OCI-LY1 (cell line): ENCODE measurements around the gene ELMOD2.

Source experiments
- H2AFZ ChIP-seq: fragments of 200-600 bp; sonication (generic), shearing (Covaris generic); 2 replicates; pipeline ENCODE4 v1.6.0; 2014; ENCODE audit warnings: antibody characterized with exemption, mild to moderate bottlenecking, low read length
- H3F3A ChIP-seq: fragments of 200-600 bp; sonication (generic), shearing (Covaris generic); 2 replicates; pipeline ENCODE4 v1.6.0; 2014; ENCODE audit warnings: mild to moderate bottlenecking, antibody characterized with exemption, low read length, moderate library complexity; ENCODE audit not compliant: insufficient read depth
- H3K27ac ChIP-seq: fragments of 200-600 bp; sonication (generic); 2 replicates; pipeline ENCODE4 v1.5.1; 2014; ENCODE audit warnings: low read length, mixed run types, mild to moderate bottlenecking, low read depth; ENCODE audit not compliant: poor library complexity, severe bottlenecking
- H3K27me3 ChIP-seq: fragments of 200-600 bp; sonication (generic); 2 replicates; pipeline ENCODE4 v1.6.0; 2014; ENCODE audit warnings: antibody characterized with exemption, mild to moderate bottlenecking, low read length, moderate library complexity; ENCODE audit not compliant: insufficient read depth
- H3K36me3 ChIP-seq: fragments of 200-600 bp; sonication (generic); 2 replicates; pipeline ENCODE4 v1.6.1; 2014; ENCODE audit warnings: mild to moderate bottlenecking, antibody characterized with exemption, low read length, moderate library complexity, mixed read lengths; ENCODE audit not compliant: insufficient read depth
- H3K4me1 ChIP-seq: fragments of 200-600 bp; sonication (generic); 2 replicates; pipeline ENCODE4 v1.5.1; 2014; ENCODE audit warnings: mild to moderate bottlenecking, low read length, moderate library complexity; ENCODE audit not compliant: insufficient read depth, severe bottlenecking
- H3K4me2 ChIP-seq: fragments of 200-600 bp; sonication (generic), shearing (Covaris generic); 2 replicates; pipeline ENCODE4 v1.6.1; 2014; ENCODE audit warnings: low read length
- H3K4me3 ChIP-seq: fragments of 200-600 bp; sonication (generic); 2 replicates; pipeline ENCODE4 v1.5.1; 2014; ENCODE audit warnings: low read length, low read depth, mild to moderate bottlenecking, mixed read lengths; ENCODE audit not compliant: poor library complexity, severe bottlenecking
- H3K79me2 ChIP-seq: fragments of 200-600 bp; shearing (Covaris generic); 2 replicates; pipeline ENCODE4 v1.6.1; 2016; ENCODE audit warnings: mixed run types, low read length, mixed read lengths; ENCODE audit not compliant: insufficient read depth
- H3K9ac ChIP-seq: fragments of 200-600 bp; sonication (generic), shearing (Covaris generic); 2 replicates; pipeline ENCODE4 v1.6.1; 2014; ENCODE audit warnings: mild to moderate bottlenecking, low read length, mixed read lengths
- H3K9me2 ChIP-seq: fragments of 200-600 bp; sonication (generic), shearing (Covaris generic); 2 replicates; pipeline ENCODE4 v1.6.1; 2014; ENCODE audit warnings: low read depth, mild to moderate bottlenecking, low read length, mixed read lengths
- H3K9me3 ChIP-seq: fragments of 200-600 bp; shearing (Covaris generic); 2 replicates; pipeline ENCODE4 v1.6.1; 2014; ENCODE audit warnings: low read length, mixed read lengths
- H4K20me1 ChIP-seq: fragments of 200-600 bp; sonication (generic), shearing (Covaris generic); 2 replicates; pipeline ENCODE4 v1.6.0; 2016; ENCODE audit warnings: mild to moderate bottlenecking, low read length; ENCODE audit not compliant: insufficient read depth
- EZH2 ChIP-seq: fragments of 200-600 bp; sonication (generic), shearing (Covaris generic); IDR thresholded peaks from 2 replicates; pipeline ENCODE4 v1.8.0; 2017; ENCODE audit warnings: borderline replicate concordance, mixed run types, mild to moderate bottlenecking, antibody characterized with exemption, low read length, moderate library complexity, mixed read lengths
- TF ChIP-seq, protein P1 (sequence below): fragments of 200-600 bp; sonication (generic), shearing (Covaris generic); IDR thresholded peaks from 2 replicates; pipeline ENCODE4 v1.5.1; 2017; ENCODE audit warnings: mild to moderate bottlenecking, antibody characterized with exemption, low read length, moderate library complexity, mixed read lengths

Gene ELMOD2

DNA sequence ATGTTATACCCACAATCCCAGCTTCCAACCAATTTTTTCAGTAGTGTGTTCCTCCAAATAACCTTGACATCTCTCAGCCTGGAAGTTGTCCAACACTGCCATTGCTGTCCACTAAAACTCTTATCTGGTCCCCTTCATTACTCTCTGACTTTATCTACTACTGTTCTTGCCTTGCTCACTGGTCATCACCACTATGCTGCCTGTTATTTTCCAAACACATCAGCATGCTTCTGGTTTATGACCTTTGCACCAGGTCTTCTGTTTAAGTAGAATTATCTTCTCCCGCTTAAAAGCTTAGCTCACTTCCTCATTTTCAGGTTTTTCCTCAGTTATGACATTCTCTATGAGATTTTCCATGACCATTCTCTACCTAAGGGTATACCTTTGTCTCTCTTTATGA, 5.5 kb downstream of the ELMOD2 start:
- no peaks in the 10 kb centered on the region for H3K9me2 ChIP-seq
- H3K4me2 ChIP-seq: no peak overlapping the region
- no peak for TF ChIP-seq EZH2
- TF ChIP-seq, protein P1, sequence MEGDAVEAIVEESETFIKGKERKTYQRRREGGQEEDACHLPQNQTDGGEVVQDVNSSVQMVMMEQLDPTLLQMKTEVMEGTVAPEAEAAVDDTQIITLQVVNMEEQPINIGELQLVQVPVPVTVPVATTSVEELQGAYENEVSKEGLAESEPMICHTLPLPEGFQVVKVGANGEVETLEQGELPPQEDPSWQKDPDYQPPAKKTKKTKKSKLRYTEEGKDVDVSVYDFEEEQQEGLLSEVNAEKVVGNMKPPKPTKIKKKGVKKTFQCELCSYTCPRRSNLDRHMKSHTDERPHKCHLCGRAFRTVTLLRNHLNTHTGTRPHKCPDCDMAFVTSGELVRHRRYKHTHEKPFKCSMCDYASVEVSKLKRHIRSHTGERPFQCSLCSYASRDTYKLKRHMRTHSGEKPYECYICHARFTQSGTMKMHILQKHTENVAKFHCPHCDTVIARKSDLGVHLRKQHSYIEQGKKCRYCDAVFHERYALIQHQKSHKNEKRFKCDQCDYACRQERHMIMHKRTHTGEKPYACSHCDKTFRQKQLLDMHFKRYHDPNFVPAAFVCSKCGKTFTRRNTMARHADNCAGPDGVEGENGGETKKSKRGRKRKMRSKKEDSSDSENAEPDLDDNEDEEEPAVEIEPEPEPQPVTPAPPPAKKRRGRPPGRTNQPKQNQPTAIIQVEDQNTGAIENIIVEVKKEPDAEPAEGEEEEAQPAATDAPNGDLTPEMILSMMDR: no peak
- H3K9ac ChIP-seq: no peak overlapping the region; the same call in 1 of the 2 replicates
- H3K27me3 ChIP-seq: no peaks in the 10 kb centered on the region
- no peak overlapping the region for H3K27ac ChIP-seq
- H3K36me3 ChIP-seq: peaks cover 36% of the 10 kb centered on the region
- no peak overlapping the region for H3K4me3 ChIP-seq
- peaks cover 18% of the 10 kb centered on the region for H3K4me1 ChIP-seq
- H3K9me3 ChIP-seq: no peaks in the 10 kb centered on the region
- H3F3A ChIP-seq: peaks cover 2% of the 10 kb centered on the region; the same call in 1 of the 2 replicates
- H2AFZ ChIP-seq: no peak overlapping the region
- no peaks in the 10 kb centered on the region for H4K20me1 ChIP-seq
- H3K79me2 ChIP-seq: no peaks in the 10 kb centered on the region

DNA sequence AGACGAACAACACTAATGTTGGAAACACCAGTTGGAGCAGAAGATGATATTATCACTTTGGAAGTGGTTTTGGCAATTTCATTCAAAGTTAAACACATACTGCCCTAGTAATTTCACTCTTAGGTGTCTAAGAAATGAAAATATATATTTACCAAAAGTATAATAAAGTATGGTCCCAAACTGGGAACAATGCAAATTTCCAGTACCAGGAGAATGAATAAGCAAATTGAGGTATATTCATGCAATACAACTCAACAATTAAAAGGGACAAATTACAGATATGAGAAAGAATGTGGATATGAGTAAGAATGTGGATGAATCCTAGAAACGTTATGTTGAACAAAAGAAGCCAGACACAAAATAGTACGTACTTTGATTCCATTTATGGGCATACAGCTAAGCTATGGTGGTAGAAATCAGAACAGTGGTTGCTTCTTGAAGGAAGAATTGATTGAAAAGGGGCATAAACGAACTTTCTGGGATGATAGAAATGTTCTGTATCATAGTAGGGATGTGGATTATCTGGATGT, 10.0 kb downstream of the ELMOD2 start:
- H3K27ac ChIP-seq: no peak overlapping the region
- H3K4me2 ChIP-seq: no peak overlapping the region
- peaks cover 21% of the 10 kb centered on the region; the same call in 1 of the 2 replicates for H3K36me3 ChIP-seq
- peaks cover 2% of the 10 kb centered on the region; the same call in 1 of the 2 replicates for H3F3A ChIP-seq
- TF ChIP-seq, protein P1: no peak
- TF ChIP-seq EZH2: no peak
- H3K9me3 ChIP-seq: no peaks in the 10 kb centered on the region
- H3K79me2 ChIP-seq: no peaks in the 10 kb centered on the region
- H4K20me1 ChIP-seq: no peaks in the 10 kb centered on the region
- no peaks in the 10 kb centered on the region for H3K27me3 ChIP-seq
- H3K9ac ChIP-seq: no peak overlapping the region
- H2AFZ ChIP-seq: no peak overlapping the region
- no peaks in the 10 kb centered on the region for H3K4me1 ChIP-seq
- H3K9me2 ChIP-seq: no peaks in the 10 kb centered on the region
- no peak overlapping the region for H3K4me3 ChIP-seq

DNA sequence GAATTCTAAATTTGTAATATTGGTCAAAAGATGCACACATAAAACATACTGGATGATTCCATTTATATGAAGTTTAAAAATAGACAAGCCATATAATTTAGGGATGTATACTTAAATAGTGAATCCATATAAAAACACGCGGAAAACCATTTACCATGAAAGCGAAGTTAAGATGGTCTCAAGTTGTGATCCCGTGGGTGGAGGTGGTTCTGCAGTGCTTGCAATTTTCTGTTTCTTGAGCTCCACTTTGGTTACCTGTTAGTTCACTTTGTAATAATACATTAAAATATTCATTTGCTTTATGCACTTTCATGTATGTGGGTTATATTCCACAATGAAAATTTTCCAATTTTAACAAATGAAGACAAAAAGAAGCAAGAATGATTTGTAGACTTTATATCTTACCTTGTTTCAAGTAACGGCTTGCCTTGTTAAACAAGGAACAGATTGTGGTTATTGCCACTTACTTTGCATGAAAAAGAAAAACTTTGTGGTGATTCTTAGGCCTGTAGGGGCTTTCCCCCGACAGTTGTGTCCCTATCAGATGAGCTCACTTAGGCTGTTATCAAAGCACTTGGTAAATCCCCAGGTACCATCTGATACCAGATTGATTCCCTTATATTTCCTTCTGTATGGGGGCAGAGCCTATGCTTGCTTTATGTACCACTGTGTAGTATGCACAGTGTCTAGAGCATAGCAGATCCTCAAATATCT, 32.6 kb downstream of the ELMOD2 start:
- no peaks in the 10 kb centered on the region for H3K36me3 ChIP-seq
- peaks cover 16% of the 10 kb centered on the region for H3K4me1 ChIP-seq
- no peak overlapping the region for H3K4me2 ChIP-seq
- H3K9me2 ChIP-seq: no peaks in the 10 kb centered on the region
- no peak for TF ChIP-seq EZH2
- TF ChIP-seq, protein P1: no peak
- H3F3A ChIP-seq: no peaks in the 10 kb centered on the region
- no peaks in the 10 kb centered on the region for H3K9me3 ChIP-seq
- no peak overlapping the region for H2AFZ ChIP-seq
- no peaks in the 10 kb centered on the region for H3K27me3 ChIP-seq
- H4K20me1 ChIP-seq: no peaks in the 10 kb centered on the region
- H3K79me2 ChIP-seq: no peaks in the 10 kb centered on the region
- no peak overlapping the region for H3K4me3 ChIP-seq
- H3K27ac ChIP-seq: peak overlapping the region; percentile 32
- H3K9ac ChIP-seq: no peak overlapping the region
